HepG2 (cell line): ENCODE results near the gene CENPB. TPM values are rescaled to one million over a fixed set of nuclear protein-coding genes. Genes with fewer than 3 reads are reported as not detected.

Experiments used
- CC2D1A ChIP-seq: sonication (generic); formaldehyde crosslinking; IDR thresholded peaks from 2 replicates; pipeline ENCODE4 v1.8.1; 2023; ENCODE audit warnings: mild to moderate bottlenecking, missing genetic modification reagents
- ELF4 ChIP-seq: sonication (generic); formaldehyde crosslinking; IDR thresholded peaks from 2 replicates; pipeline ENCODE4 v1.5.0; 2020; ENCODE audit warnings: missing genetic modification reagents, mild to moderate bottlenecking, moderate library complexity, borderline replicate concordance
- KDM4B ChIP-seq: sonication (generic); formaldehyde crosslinking; IDR thresholded peaks from 2 replicates; pipeline ENCODE4 v1.4.0; 2020; ENCODE audit warnings: missing genetic modification reagents
- MEIS2 ChIP-seq: sonication (generic); formaldehyde crosslinking; IDR thresholded peaks from 2 replicates; pipeline ENCODE4 v1.9.0; 2021; ENCODE audit warnings: mild to moderate bottlenecking, missing genetic modification reagents
- MYPOP ChIP-seq: sonication (generic); formaldehyde crosslinking; IDR thresholded peaks from 2 replicates; pipeline ENCODE4 v1.8.1; 2023; ENCODE audit warnings: mild to moderate bottlenecking, moderate library complexity, missing genetic modification reagents
- RAD21 ChIP-seq: fragments of 450-650 bp; formaldehyde crosslinking; IDR thresholded peaks from 2 replicates; pipeline ENCODE4 v1.5.0; 2020; ENCODE audit warnings: mild to moderate bottlenecking
- SP1 ChIP-seq, 2 experiments: fragments of 450-650 bp in 1 of 2; sonication (generic) in 1 of 2; formaldehyde crosslinking in 1 of 2; IDR thresholded peaks; 2 replicates each; pipeline versions ENCODE4 v1.4.0 to v1.6.1; 2016 to 2020; ENCODE audit warnings: missing genetic modification reagents in 1 of 2
- STAT6 ChIP-seq: sonication (generic); formaldehyde crosslinking; IDR thresholded peaks from 2 replicates; pipeline ENCODE4 v1.4.0; 2020; ENCODE audit warnings: missing genetic modification reagents, mild to moderate bottlenecking, borderline replicate concordance
- ZBTB3 ChIP-seq: sonication (generic); formaldehyde crosslinking; IDR thresholded peaks from 2 replicates; pipeline ENCODE4 v1.4.0; 2020; ENCODE audit warnings: low read depth, mild to moderate bottlenecking, moderate library complexity, missing genetic modification reagents, borderline replicate concordance
- ZNF101 ChIP-seq: sonication (generic); formaldehyde crosslinking; IDR thresholded peaks from 2 replicates; pipeline ENCODE4 v1.4.0; 2020; ENCODE audit warnings: mild to moderate bottlenecking, low read depth, missing genetic modification reagents, borderline replicate concordance
- ZNF20 ChIP-seq: sonication (generic); formaldehyde crosslinking; IDR thresholded peaks from 2 replicates; pipeline ENCODE4 v1.4.0; 2020; ENCODE audit warnings: mild to moderate bottlenecking, moderate library complexity, missing genetic modification reagents
- ZNF407 ChIP-seq: sonication (generic); formaldehyde crosslinking; IDR thresholded peaks from one replicate; pipeline ENCODE4 v1.5.1; 2020; ENCODE audit warnings: mild to moderate bottlenecking, missing genetic modification reagents; ENCODE audit errors: not compliant biosample characterization
- ZNF710 ChIP-seq: sonication (generic); formaldehyde crosslinking; IDR thresholded peaks from 2 replicates; pipeline ENCODE4 v1.5.0; 2020; ENCODE audit warnings: mild to moderate bottlenecking, missing genetic modification reagents, borderline replicate concordance
- polyA plus RNA-seq, 8 experiments: library from polyadenylated mRNA; depleted of rRNA in 3 of 8; stranded (reverse) in 7 of 8; unstranded in 1 of 8; fragments of >200 nt; fragmentation: Illumina TruSeq in 4 of 8; extraction: Trizol in 4 of 8; gene quantifications; 2 replicates each; pipeline versions ENCODE4 v1.2.1 to v1.2.3, GENCODE V29; 2011 to 2016; ENCODE audit warnings: low read depth in 4 of 8, missing spikeins in 1 of 8, mixed read lengths in 1 of 8; ENCODE audit not compliant: insufficient read depth in 1 of 8
- total RNA-seq, 5 experiments: library from RNA; depleted of rRNA; stranded (reverse); fragments of >200 nt; fragmentation: Illumina TruSeq; extraction: Trizol; gene quantifications; 2 replicates each; pipeline ENCODE4 v1.2.3, GENCODE V29; 2016; ENCODE audit warnings: low read depth in 1 of 5

CENPB gene
- total and polyA plus RNA-seq, 2 of the 13 experiments (the other 11 are each of a cell fraction or from before 2014, with no cell fraction given): 10.4 to 54.5 TPM

GRCh38 chr20:3820048-3820900 lies 33.7 kb upstream of the CENPB start, which contains the start of gene AP5S1 (continued):
- TF ChIP-seq ZNF407 (CRISPR knock-in tag) (peak; percentile 56), KDM4B (peak; percentile 50; the same call in 1 of the 2 replicates), STAT6 (peak; percentile 83; the same call in 1 of the 2 replicates), MYPOP (CRISPR knock-in tag) (peak; percentile 95), ZNF710 (CRISPR knock-in tag) (peak; percentile 83), MEIS2 (CRISPR knock-in tag) (peak; percentile 83), ZBTB3 (peak; percentile 96), CC2D1A (peak; percentile 98), RAD21 (CRISPR knock-in tag) (peak; percentile 100), ZNF101 (CRISPR knock-in tag) (no peak), SP1 (IDR thresholded peaks at IDR 0.05) (no peak), SP1 (CRISPR knock-in tag; IDR thresholded peaks at IDR 0.05) (peak; percentile 97), ELF4 (CRISPR knock-in tag) (peak; percentile 16; the same call in 1 of the 2 replicates), ZNF20 (CRISPR knock-in tag) (peak; percentile 94; the same call in 1 of the 2 replicates)
